Smooth muscle cell of trachea (primary cell): ENCODE data around the gene TEAD3. TPM values are rescaled to one million over a fixed set of nuclear protein-coding genes. Genes with fewer than 3 reads are reported as not detected.

ENCODE experiments used
- total RNA-seq: library from RNA; depleted of rRNA; stranded (reverse); fragments of >200 nt; gene quantifications from 2 replicates; pipeline ENCODE4 v1.2.1, GENCODE V29; 2014

Gene TEAD3
- total RNA-seq, result 12.9 and 13.5 TPM in 2 replicates

GRCh38 chr6:35496841-35497570, at the start of gene TEAD3:
Gene TEAD3, minus strand, starts transcription at chr6:35497079.

GRCh38 chr6:35512740-35513139, 15.9 kb upstream of the TEAD3 start, which contains the start of gene TULP1:
Gene TULP1, minus strand, starts transcription at chr6:35512896. Its CDS starts 38 bp downstream, at chr6:35512858.

GRCh38 chr6:35468181-35468979, 28.5 kb downstream of the TEAD3 start, which contains the start of gene RPL10A:
Gene RPL10A, plus strand, starts transcription at chr6:35468401. Its CDS starts 34 bp downstream, at chr6:35468435.

GRCh38 chr6:35452183-35453090, 44.4 kb downstream of the TEAD3 start, which contains the start of gene FANCE:
Gene FANCE, plus strand, starts transcription at chr6:35452338. Its CDS starts 208 bp downstream, at chr6:35452546.

Other genes starting within 250 kb of the TEAD3 start
- gene ZNF76, start 237.3 kb downstream of the TEAD3 start, total RNA-seq, result 20.9 and 21.0 TPM in 2 replicates
- 0.50 and 0.87 TPM in 2 replicates for gene DEF6, start 199.3 kb downstream of the TEAD3 start, total RNA-seq
- gene PPARD, start 154.5 kb downstream of the TEAD3 start, total RNA-seq, result 11.2 and 11.7 TPM in 2 replicates
- gene FANCE, start 44.7 kb downstream of the TEAD3 start, total RNA-seq, result 6.3 and 7.6 TPM in 2 replicates
- 1,896 and 2,774 TPM in 2 replicates for gene RPL10A, start 28.7 kb downstream of the TEAD3 start, total RNA-seq
- 0.17 TPM in 1 of 2 replicates, not detected in the other for gene TULP1, start 15.8 kb upstream of the TEAD3 start, total RNA-seq
- gene FKBP5, start 191.8 kb upstream of the TEAD3 start, total RNA-seq, result 6.1 and 12.4 TPM in 2 replicates
- gene ARMC12, start 240.0 kb upstream of the TEAD3 start, total RNA-seq, result 0.29 and 1.2 TPM in 2 replicates